Stimulated activated CD4-positive, alpha-beta T cell treated with anti-CD3 and anti-CD28 coated beads, TNF-alpha, amount 100 ng/mL, for 48 hours (primary cell): Measurements from ENCODE around the gene PLCB1.
"Not testable (repeated sequence)": the region's sequence is repeated elsewhere in the genome, so short reads cannot be mapped to it uniquely, and the experiment has no call there.

ENCODE experiments used
- DNase-seq, 3 donors: peaks; one replicate each; pipeline ENCODE4 v3.0.0-alpha.2; 2020; ENCODE audit warnings: low read depth in 3 of 3

PLCB1 gene

GRCh38 chr20:8404912-8405635 is 273.0 kb downstream of the PLCB1 start:
- no peak for DNase-seq

- DNase-seq = no peak
Measured at GRCh38 chr20:8406391-8406790, 274.3 kb downstream of the PLCB1 start.

- no peak for DNase-seq
Measured at GRCh38 chr20:8408587-8409307, 276.7 kb downstream of the PLCB1 start.

DNA sequence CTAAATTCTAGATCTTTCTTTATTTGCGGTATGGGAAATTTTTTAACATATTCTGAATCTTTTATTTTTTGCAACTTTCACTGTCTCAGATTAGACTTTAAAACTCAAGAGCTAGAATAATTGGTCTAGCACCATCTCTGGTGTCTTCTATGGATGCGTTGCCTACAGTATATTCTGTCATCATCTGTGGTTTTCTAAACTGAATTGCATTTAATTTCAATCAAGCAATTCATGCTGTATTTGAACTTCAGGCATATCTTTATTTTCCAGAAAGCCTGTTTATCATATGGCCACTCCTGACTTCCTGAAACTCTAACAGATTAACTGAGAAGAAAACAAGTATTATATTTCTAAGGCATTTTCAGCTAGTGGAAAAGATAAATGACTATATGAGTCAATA is 281.6 kb downstream of the PLCB1 start:
- DNase-seq = no peak

DNA sequence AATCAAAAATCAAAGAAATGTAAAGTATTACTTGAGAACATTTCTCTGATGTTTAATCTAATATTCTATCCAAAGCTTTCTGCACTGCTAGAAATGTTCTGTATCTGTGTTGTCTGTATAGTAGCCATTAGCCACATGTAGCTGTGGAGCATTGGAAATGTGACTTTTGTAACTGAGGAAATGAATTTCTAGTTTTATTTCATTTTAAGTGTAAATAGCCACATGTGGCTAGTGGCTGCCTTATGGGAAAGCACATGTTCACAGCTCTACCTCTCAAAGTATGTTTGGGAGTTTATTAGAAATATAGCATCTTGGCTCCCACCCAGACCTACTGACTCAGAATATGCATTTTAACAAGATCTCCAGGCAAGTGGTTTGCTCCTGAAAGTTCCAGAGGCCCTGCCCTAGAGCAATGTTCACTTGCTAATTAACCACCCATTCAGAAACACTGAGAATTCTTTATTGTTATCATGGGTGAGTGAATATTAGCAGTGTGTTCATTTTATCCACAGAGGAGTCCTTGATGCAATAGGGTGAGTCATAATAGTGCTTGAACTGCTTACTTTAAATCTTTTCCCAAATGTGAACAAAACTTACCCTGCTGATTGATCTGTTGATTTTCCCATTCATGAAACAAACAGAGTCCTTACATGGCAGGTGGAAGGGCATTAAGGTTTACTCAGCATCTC is 282.7 kb downstream of the PLCB1 start:
- DNase-seq = no peak

- DNase-seq = no peak
Measured at GRCh38 chr20:8421981-8422380, 289.9 kb downstream of the PLCB1 start.

DNA sequence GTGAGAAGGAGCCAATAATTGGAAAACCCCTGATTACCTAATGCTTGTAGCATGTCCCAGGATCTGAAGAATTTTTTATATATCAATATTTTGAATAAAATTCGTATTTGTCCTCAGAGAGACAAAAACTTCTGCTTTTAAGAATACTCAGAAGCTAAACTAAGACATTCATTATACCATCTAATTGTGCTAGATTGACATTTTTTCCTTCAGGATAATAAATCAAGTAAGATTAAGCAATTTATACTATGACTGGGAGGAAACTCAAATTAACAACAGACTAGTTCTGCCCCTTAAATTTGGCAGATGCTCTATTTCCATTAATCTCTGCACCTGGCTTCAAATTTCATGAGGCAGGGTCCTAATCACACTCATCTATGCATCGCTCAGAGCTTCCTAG is 291.4 kb downstream of the PLCB1 start:
- no peak for DNase-seq

DNA sequence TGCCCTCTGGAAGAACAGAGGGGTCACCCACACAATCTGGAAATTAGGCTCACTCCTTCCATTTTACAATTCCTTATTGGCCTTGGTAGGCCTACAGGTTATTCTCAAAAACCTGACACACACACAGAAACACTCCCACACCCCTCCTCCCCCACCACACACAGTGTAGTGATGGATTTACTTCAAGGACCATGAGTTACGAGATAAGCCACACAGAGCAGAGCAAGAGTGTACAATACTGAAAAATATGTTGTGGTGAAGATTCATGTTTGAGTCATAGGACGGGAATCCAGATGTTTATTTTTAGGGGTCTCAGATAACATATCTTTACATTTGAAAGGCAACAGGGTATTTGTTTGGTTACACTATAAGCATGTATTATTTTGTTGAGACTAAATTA is 291.9 kb downstream of the PLCB1 start:
- no peak for DNase-seq

- no peak for DNase-seq
Measured at GRCh38 chr20:8425016-8425415, 292.9 kb downstream of the PLCB1 start.

DNA sequence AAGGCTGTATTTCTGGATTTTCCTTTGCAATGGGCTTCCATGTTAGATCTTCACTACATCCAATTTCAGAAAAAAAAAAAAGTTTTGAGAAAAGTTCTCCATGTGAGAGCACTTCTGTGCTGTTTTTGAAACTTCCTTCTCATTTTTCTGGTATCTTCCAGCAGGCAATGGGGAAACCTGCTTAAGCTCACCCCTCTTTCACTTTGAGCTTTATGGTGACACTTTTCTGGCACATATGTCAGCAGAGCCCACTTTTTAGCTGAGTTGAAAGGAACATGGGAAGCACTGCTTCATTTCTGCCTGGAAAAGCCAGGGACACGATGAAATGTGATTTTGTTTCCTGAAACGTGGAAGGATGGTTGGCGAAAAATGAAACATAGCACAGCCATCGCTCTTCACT is 293.7 kb downstream of the PLCB1 start:
- no peak for DNase-seq

GRCh38 chr20:8427419-8428040 is 295.5 kb downstream of the PLCB1 start:
- no peak for DNase-seq

- no peak for DNase-seq
Measured at GRCh38 chr20:8428988-8429387, 296.9 kb downstream of the PLCB1 start.

GRCh38 chr20:8431538-8432434 is 299.7 kb downstream of the PLCB1 start:
- no peak for DNase-seq

DNA sequence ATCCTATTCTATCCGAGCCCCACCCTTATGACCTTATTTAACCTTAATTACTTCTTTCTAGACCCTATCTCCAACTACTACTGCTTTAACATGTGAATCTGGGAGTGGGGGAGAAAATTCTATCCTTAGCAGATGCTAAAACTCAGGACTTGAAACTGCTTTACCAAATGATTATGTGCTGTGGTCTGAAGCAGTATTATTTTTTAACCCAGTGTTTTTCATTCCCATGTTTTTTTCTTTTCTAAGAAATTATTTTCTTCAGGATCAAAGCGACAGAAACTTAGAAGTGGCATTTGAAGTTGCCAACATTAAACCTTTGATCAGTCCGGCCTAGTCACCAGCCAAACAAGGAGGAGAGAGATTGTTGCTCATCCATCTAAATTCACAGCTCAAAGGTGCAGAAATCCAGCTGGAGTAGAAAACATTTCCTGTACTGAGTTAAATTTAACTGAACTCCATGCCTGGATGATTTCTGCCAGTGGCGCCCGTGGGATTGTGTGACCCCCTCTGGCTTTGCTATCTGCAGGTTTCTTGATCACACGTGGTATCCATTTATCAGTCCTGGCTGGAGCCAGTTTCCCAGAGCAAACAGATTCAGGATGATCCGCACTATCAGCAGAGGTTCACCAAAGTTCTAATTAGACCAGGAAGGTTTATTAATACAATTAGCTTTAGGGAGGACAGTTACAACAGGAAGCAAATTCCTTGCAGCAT is 300.5 kb downstream of the PLCB1 start:
- DNase-seq = no peak

GRCh38 chr20:8433291-8433690 is 301.2 kb downstream of the PLCB1 start:
- no peak for DNase-seq

DNA sequence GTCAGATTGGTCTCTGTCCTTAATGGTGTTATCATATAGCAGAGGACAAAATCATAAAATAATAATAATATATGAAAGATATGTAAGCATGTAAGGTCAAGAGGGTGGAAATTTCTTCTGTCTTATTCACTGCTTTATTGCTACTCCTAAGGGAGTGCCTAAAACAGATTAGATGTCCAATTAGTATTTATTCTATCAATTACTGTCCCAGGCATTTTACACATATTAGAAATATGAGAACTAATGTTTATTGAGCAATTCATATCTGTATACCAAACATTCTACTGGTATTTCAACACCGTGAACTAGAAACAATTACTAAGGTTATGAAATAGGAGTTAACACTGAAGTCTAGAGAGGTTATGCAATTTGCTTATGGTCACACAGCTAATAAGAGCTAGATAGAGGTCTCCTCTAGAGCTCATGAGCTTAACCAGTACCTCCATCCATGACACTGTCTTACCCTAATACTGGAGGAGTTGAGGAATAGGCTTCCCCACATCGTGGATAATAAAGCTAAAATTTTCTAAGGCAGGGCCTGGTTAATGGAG is 302.3 kb downstream of the PLCB1 start:
- DNase-seq = no peak

DNA sequence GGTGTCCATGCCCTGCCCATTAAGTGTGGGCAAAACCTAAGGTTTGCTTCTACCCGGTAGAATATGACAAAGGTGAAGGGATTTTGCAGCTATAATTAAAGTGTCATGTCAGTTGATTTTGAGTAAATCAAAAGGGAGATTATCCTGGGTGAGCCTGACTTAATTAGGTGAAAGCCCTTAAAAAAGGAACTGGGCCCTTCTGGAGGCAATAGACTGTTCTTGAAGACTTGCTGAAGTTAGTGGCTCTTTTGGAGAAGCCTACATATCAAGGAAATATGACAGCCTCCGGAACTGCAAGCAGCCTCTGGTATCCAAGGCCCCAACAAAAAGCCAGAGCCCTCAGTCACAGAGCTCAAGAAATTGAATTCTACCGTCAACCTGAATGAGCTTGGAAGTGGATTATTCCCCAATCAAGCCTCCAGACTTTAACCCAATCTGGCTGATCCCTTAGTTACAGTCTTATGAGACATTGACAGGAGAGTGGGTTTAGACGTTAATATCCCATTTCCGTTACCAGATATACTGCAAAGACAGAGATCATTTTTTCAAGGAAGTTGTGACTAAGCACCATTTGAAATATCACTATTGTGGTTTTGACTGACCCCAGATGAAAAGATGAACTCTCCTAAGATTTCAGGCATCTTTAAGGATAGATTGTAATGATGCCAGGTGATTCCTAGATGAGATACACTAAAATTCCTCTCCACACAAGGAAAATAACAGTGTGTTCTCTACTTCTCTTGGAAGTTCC is 303.4 kb downstream of the PLCB1 start:
- DNase-seq = no peak

- DNase-seq = not testable (repeated sequence)
Measured at GRCh38 chr20:8436938-8437337, 304.9 kb downstream of the PLCB1 start.

- no peak for DNase-seq
Measured at GRCh38 chr20:8438748-8439147, 306.7 kb downstream of the PLCB1 start.
